Anterior cingulate cortex (tissue), 58 donors: ENCODE data around the gene GPN2.
"Not testable (repeated sequence)": the region's sequence is repeated elsewhere in the genome, so short reads cannot be mapped to it uniquely, and the experiment has no call there.

Experiments
- DNase-seq, 58 donors: peaks; one replicate each; lab custom pipeline; 2025; lab: John Stamatoyannopoulos, UW

Gene GPN2

GRCh38 chr1:26838474-26839338, 51.4 kb downstream of the GPN2 start:
- DNase-seq: no peak

- not testable (repeated sequence) for DNase-seq
These were observed 52.4 kb downstream of the GPN2 start for GRCh38 chr1:26837665-26838064.

- DNase-seq: no peak
These were observed 56.4 kb downstream of the GPN2 start for GRCh38 chr1:26833432-26834405.

- DNase-seq: no peak
These were observed 57.7 kb downstream of the GPN2 start for GRCh38 chr1:26832249-26832960.

GRCh38 chr1:26831546-26832248, 58.4 kb downstream of the GPN2 start:
- no peak for DNase-seq

- DNase-seq: no peak
These were observed 59.0 kb downstream of the GPN2 start for GRCh38 chr1:26831059-26831458.

GRCh38 chr1:26829184-26829911, 60.7 kb downstream of the GPN2 start:
- DNase-seq: no peak

- DNase-seq: peak in 12 of 58 donors; percentile 10 to 31 (median 18)
These were observed 61.6 kb downstream of the GPN2 start for GRCh38 chr1:26828411-26828991.

- no peak for DNase-seq
These were observed 62.4 kb downstream of the GPN2 start for GRCh38 chr1:26827663-26828062.

GRCh38 chr1:26827106-26827604, 62.9 kb downstream of the GPN2 start:
- DNase-seq: peak in 1 of 58 donors; percentile 29

GRCh38 chr1:26826261-26827105, 63.6 kb downstream of the GPN2 start, which contains the start of gene ZDHHC18:
Gene ZDHHC18 (plus strand): TSS chr1:26826688. CDS start chr1:26826805, 117 bp downstream.
- peak in 49 of 58 donors; percentile 20 to 76 (median 54) for DNase-seq
